Left forelimb (tissue), 1 donor: ENCODE data around the gene GRID2.

ENCODE experiments used
- DNase-seq: peaks from one replicate; pipeline ENCODE4 v3.0.0-alpha.2; 2018; ENCODE audit warnings: low spot score

GRID2 gene

GRCh38 chr4:92524131-92524530 is 220.4 kb downstream of the GRID2 start:
- no peak for DNase-seq

- no peak for DNase-seq
Measured at GRCh38 chr4:92528541-92528940, 224.8 kb downstream of the GRID2 start.

GRCh38 chr4:92529510-92529909 is 225.7 kb downstream of the GRID2 start:
- DNase-seq = no peak

- no peak for DNase-seq
Measured at GRCh38 chr4:92535599-92535998, 231.8 kb downstream of the GRID2 start.

GRCh38 chr4:92551616-92552015 is 247.8 kb downstream of the GRID2 start:
- DNase-seq = no peak

- DNase-seq = no peak
Measured at GRCh38 chr4:92566269-92566668, 262.5 kb downstream of the GRID2 start.

- no peak for DNase-seq
Measured at GRCh38 chr4:92580816-92581215, 277.1 kb downstream of the GRID2 start.

GRCh38 chr4:92599044-92599443 is 295.3 kb downstream of the GRID2 start:
- DNase-seq = no peak

GRCh38 chr4:92600638-92601037 is 296.9 kb downstream of the GRID2 start:
- DNase-seq = no peak

GRCh38 chr4:92606227-92606626 is 302.5 kb downstream of the GRID2 start:
- DNase-seq = no peak

GRCh38 chr4:92615049-92615448 is 311.3 kb downstream of the GRID2 start:
- no peak for DNase-seq

- no peak for DNase-seq
Measured at GRCh38 chr4:92618968-92619367, 315.2 kb downstream of the GRID2 start.

GRCh38 chr4:92629302-92629701 is 325.5 kb downstream of the GRID2 start:
- no peak for DNase-seq

- no peak for DNase-seq
Measured at GRCh38 chr4:92634882-92635281, 331.1 kb downstream of the GRID2 start.

GRCh38 chr4:92636038-92636806 is 332.5 kb downstream of the GRID2 start:
- DNase-seq = no peak

- DNase-seq = no peak
Measured at GRCh38 chr4:92641409-92641808, 337.6 kb downstream of the GRID2 start.

GRCh38 chr4:92646826-92647225 is 343.1 kb downstream of the GRID2 start:
- DNase-seq = no peak

- no peak for DNase-seq
Measured at GRCh38 chr4:92651536-92651935, 347.8 kb downstream of the GRID2 start.

GRCh38 chr4:92654084-92654483 is 350.3 kb downstream of the GRID2 start:
- no peak for DNase-seq

- DNase-seq = no peak
Measured at GRCh38 chr4:92657695-92658094, 353.9 kb downstream of the GRID2 start.

- no peak for DNase-seq
Measured at GRCh38 chr4:92658318-92658717, 354.6 kb downstream of the GRID2 start.

- DNase-seq = no peak
Measured at GRCh38 chr4:92677805-92678204, 374.0 kb downstream of the GRID2 start.

- DNase-seq = no peak
Measured at GRCh38 chr4:92678292-92678691, 374.5 kb downstream of the GRID2 start.

GRCh38 chr4:92679149-92679548 is 375.4 kb downstream of the GRID2 start:
- no peak for DNase-seq
